ENCODE results near the gene CDK5R1.

The CDK5R1 gene

GRCh38 chr17:32491371-32492263 is 4.8 kb downstream of the CDK5R1 start:
- no peak for DNase-seq (ENCODE audit: extremely low read depth, low read depth)
- TF ChIP-seq CTCF (IDR thresholded peaks at IDR 0.05; ENCODE audit: low read depth, low read length, missing control alignments), result no peak
- no peak overlapping the region for H3K4me3 ChIP-seq (replicated peaks; ENCODE audit: low read depth, low read length)

- DNase-seq (ENCODE audit: extremely low read depth, low read depth), result no peak
- no peak overlapping the region for H3K4me3 ChIP-seq (replicated peaks; ENCODE audit: low read depth, low read length)
- TF ChIP-seq CTCF (IDR thresholded peaks at IDR 0.05; ENCODE audit: low read depth, low read length, missing control alignments), result no peak
These were observed 5.4 kb downstream of the CDK5R1 start for GRCh38 chr17:32492264-32492589.

GRCh38 chr17:32492648-32493289 is 6.0 kb downstream of the CDK5R1 start:
- no peak overlapping the region for H3K4me3 ChIP-seq (replicated peaks; ENCODE audit: low read depth, low read length)
- DNase-seq (ENCODE audit: extremely low read depth, low read depth), result no peak
- TF ChIP-seq CTCF (IDR thresholded peaks at IDR 0.05; ENCODE audit: low read depth, low read length, missing control alignments), result no peak

- TF ChIP-seq CTCF (IDR thresholded peaks at IDR 0.05; ENCODE audit: low read depth, low read length, missing control alignments), result no peak
- DNase-seq (ENCODE audit: extremely low read depth, low read depth), result no peak
These were observed 6.8 kb downstream of the CDK5R1 start for GRCh38 chr17:32493571-32493970.

GRCh38 chr17:32493976-32494513 is 7.3 kb downstream of the CDK5R1 start:
- TF ChIP-seq CTCF (IDR thresholded peaks at IDR 0.05; ENCODE audit: low read depth, low read length, missing control alignments), result no peak
- no peak overlapping the region for H3K4me3 ChIP-seq (replicated peaks; ENCODE audit: low read depth, low read length)
- DNase-seq (ENCODE audit: extremely low read depth, low read depth), result no peak

More at GRCh38 chr17:32493571-32493970, 6.8 kb downstream of the CDK5R1 start:
- H3K4me3 ChIP-seq (replicated peaks; ENCODE audit: low read depth, low read length), result no peak overlapping the region

- TF ChIP-seq CTCF (IDR thresholded peaks at IDR 0.05; ENCODE audit: low read depth, low read length, missing control alignments), result no peak
- no peak overlapping the region for H3K4me3 ChIP-seq (replicated peaks; ENCODE audit: low read depth, low read length)
- DNase-seq (ENCODE audit: extremely low read depth, low read depth), result no peak
These were observed 8.0 kb downstream of the CDK5R1 start for GRCh38 chr17:32494621-32495358.
